Measurements from ENCODE around the gene PARD3. TPM values are rescaled to one million over a fixed set of nuclear protein-coding genes. Genes with fewer than 3 reads are reported as not detected.

The PARD3 gene
- total RNA-seq, 4 donors from 2014 or later = 39.2 to 124 (median 48.0) TPM

DNA sequence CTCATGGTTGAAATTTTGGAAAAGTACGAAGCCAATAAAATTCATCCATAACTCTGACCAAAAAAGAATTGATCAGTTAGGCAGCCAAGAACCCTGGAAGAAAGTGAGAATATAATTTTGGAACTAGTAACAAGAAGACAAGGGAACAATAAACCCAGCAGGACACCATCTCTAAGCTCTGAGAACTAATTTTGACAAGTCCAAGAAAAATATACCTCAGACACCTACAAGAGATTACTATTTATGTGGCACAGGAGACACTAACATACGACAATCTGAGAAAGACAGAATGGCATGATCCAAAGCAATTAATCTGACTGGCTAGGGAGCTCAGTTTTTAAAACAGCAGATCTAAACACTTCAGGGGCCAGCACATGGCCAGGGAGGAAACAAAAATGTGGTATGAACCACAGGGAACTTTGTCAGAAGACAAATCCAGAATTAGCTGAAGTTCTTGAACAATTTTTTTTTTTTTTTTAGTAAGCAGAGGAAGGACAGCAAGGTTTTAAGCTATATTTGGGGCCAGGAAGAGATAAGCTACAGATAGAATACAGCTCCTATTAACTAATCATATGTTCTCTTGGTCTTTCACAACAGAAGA, 38.9 kb downstream of the PARD3 start:
- no peak for DNase-seq
- no peaks in the 10 kb centered on the region for H3K4me1 ChIP-seq
- no peaks in the 10 kb centered on the region for H3K9me3 ChIP-seq
- TF ChIP-seq, protein P1, sequence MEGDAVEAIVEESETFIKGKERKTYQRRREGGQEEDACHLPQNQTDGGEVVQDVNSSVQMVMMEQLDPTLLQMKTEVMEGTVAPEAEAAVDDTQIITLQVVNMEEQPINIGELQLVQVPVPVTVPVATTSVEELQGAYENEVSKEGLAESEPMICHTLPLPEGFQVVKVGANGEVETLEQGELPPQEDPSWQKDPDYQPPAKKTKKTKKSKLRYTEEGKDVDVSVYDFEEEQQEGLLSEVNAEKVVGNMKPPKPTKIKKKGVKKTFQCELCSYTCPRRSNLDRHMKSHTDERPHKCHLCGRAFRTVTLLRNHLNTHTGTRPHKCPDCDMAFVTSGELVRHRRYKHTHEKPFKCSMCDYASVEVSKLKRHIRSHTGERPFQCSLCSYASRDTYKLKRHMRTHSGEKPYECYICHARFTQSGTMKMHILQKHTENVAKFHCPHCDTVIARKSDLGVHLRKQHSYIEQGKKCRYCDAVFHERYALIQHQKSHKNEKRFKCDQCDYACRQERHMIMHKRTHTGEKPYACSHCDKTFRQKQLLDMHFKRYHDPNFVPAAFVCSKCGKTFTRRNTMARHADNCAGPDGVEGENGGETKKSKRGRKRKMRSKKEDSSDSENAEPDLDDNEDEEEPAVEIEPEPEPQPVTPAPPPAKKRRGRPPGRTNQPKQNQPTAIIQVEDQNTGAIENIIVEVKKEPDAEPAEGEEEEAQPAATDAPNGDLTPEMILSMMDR (IDR thresholded peaks at IDR 0.05) = no peak
- TF ChIP-seq POLR2A (IDR thresholded peaks at IDR 0.05) = no peak
- H3K36me3 ChIP-seq = no peaks in the 10 kb centered on the region
- no peak overlapping the region for H3K4me3 ChIP-seq
- H3K27ac ChIP-seq = no peak overlapping the region
- no peaks in the 10 kb centered on the region for H3K27me3 ChIP-seq

DNA sequence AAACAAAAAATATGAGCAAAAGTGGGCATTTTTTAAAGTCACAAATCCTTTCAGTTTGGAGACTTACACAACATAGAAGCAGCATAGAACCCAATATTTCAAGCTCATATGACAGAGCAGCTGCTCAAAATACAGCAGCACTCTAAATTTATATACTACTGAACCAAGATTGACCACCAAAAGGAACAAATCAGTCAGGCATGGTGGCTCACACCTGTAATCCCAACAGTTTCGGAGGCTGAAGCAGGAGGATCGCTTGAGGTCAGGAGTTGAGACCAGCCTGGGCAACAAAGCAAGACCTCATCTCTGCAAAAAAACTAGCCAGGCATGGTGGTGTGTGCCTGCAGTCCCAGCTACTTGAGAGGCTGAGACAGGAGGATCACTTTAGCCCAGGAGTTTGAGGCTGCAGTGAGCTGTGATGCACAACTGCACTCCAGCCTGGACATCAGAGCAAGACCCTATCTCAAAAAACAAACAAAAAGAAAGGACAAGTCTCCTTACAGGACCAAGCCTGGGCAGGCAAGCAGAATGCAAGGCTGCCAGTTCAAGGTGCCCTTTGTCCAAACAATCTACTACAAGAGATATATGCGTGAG, 40.0 kb downstream of the PARD3 start:
- no peaks in the 10 kb centered on the region for H3K27me3 ChIP-seq
- DNase-seq = no peak
- H3K4me1 ChIP-seq = no peaks in the 10 kb centered on the region
- H3K9me3 ChIP-seq = no peaks in the 10 kb centered on the region
- H3K27ac ChIP-seq = no peak overlapping the region
- H3K4me3 ChIP-seq = no peak overlapping the region
- TF ChIP-seq POLR2A (IDR thresholded peaks at IDR 0.05) = no peak
- TF ChIP-seq, protein P1 (IDR thresholded peaks at IDR 0.05) = no peak
- H3K36me3 ChIP-seq = no peaks in the 10 kb centered on the region

DNA sequence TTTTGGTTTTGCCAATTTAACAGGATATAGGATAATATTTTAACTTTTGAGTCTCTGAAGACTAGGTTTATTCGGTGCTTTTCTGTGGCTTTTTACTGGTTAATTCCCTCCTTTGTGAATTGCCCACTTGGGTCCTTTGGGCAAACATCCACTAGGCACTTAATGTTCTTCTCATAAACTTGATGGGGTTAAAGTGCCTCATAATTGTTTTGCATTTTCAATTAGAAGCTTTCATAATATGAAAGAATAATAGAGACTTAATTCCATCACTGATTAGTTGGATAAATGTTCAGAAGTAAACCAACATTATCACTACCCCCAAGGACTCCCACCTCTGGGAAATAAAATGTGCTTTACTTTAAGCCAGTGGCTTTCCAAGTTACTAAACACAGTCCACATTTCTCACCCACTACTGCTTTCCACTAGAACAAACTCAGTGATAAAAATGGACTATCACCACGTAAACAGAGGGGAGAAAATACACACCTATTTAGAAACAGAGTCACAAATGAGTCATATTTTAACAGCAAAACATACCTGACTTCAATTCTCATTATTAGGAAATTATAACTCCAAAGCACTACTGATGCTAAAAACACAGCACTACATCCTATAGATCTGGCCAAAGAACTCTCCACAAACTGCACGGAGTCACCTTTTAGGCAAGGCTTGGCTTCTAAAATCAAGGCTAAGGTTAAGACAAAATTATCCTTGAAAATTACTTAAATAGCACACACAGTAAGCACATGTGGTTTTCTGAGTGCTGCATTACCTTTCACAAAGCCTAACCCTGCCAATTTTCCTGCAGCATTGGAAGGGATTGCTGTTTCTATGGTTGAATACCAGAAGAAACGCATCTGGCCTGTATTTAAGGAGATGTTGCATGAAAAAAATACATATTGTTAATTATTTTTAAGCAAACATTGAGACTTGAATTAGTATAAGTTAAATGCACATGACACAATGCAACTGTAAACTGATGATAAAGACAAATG, 41.2 kb downstream of the PARD3 start:
- no peak overlapping the region for H3K27ac ChIP-seq
- H3K4me3 ChIP-seq = no peak overlapping the region
- TF ChIP-seq, protein P1 (IDR thresholded peaks at IDR 0.05) = no peak
- TF ChIP-seq POLR2A (IDR thresholded peaks at IDR 0.05) = no peak
- H3K36me3 ChIP-seq = no peaks in the 10 kb centered on the region
- no peak for DNase-seq
- no peaks in the 10 kb centered on the region for H3K9me3 ChIP-seq
- H3K27me3 ChIP-seq = no peaks in the 10 kb centered on the region
- no peaks in the 10 kb centered on the region for H3K4me1 ChIP-seq

DNA sequence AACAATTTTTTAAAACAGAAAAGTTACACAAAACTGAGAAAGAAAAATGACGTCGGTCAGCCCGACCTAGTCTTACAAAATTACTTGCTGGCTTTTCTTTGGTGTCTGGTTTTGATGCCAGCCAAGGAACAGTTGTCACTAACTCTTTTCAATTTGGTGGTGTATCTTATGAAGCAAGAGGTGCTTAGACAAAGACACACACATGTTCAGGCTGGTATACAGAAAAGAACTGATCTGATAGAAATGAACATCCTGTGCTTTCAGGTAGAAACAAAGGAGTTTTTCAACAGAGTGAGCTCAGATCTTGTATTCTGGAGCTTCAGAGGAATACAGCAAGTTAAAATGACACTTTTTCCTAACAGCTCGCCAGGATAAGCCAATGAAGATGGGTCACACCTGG, 43.6 kb downstream of the PARD3 start:
- Histone ChIP-seq H3K27me3 (no peaks in the 10 kb centered on the region), H3K36me3 (no peaks in the 10 kb centered on the region), H3K27ac (no peak overlapping the region), H3K9me3 (no peaks in the 10 kb centered on the region), H3K4me3 (no peak overlapping the region), H3K4me1 (peaks cover 0 to under 1% (median 0%) of the 10 kb centered on the region in 4 donors)
- TF ChIP-seq, protein P1 (IDR thresholded peaks at IDR 0.05) = no peak
- TF ChIP-seq POLR2A (IDR thresholded peaks at IDR 0.05) = no peak
- DNase-seq = no peak

DNA sequence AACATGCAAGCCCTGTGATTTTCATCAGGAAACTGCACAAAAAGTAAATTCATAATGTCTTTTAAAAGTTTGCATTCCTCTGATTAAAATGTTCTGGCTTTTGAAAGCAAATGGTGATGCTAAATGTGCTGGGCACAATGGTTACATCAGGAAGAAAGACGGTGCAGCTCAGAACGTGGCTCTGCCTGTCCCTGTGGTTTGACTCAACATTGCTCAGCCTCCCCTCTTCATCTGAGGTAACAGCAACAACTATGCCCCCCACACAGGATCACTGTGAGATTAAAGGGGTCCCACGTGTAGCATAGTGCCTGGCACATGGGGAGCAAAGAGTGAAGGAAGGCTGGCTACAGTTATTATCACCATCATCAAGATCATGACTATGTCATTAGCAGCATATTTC, 44.0 kb downstream of the PARD3 start:
- Histone ChIP-seq H3K4me3 (no peak overlapping the region), H3K4me1 (peaks cover 0 to 5% (median 0%) of the 10 kb centered on the region in 4 donors), H3K9me3 (no peaks in the 10 kb centered on the region), H3K36me3 (no peaks in the 10 kb centered on the region), H3K27me3 (no peaks in the 10 kb centered on the region), H3K27ac (no peak overlapping the region)
- no peak for TF ChIP-seq POLR2A (IDR thresholded peaks at IDR 0.05)
- TF ChIP-seq, protein P1 (IDR thresholded peaks at IDR 0.05) = no peak
- no peak for DNase-seq

Measured in Peyer's patch (tissue), 4 donors.